ENCODE data around the gene ETFA.
A peak's percentile ranks its signal among the peaks of the same experiment; 100 is the strongest.

Gene ETFA

GRCh38 chr15:76340198-76340802, 29.0 kb upstream of the ETFA start:
- no peak for DNase-seq

GRCh38 chr15:76339305-76340197, 28.3 kb upstream of the ETFA start:
- no peak for DNase-seq

- DNase-seq, result peak in 1 of 2 experiments; percentile 46
Measured at GRCh38 chr15:76338486-76339304, 27.4 kb upstream of the ETFA start.

- DNase-seq, result peak; percentile 35 to 60
Measured at GRCh38 chr15:76337696-76338485, 26.6 kb upstream of the ETFA start.

GRCh38 chr15:76337059-76337695, 25.9 kb upstream of the ETFA start:
- peak; percentile 30 to 65 for DNase-seq

GRCh38 chr15:76336254-76337058, 25.2 kb upstream of the ETFA start, which contains the start of gene ISL2:
ISL2 (plus strand) TSS chr15:76336773; CDS start chr15:76336884, 111 bp downstream.
- DNase-seq, result peak; percentile 98

GRCh38 chr15:76335307-76336253, 24.3 kb upstream of the ETFA start:
- DNase-seq, result no peak

- DNase-seq, result no peak
Measured at GRCh38 chr15:76334438-76335306, 23.4 kb upstream of the ETFA start.

GRCh38 chr15:76333720-76334437, 22.6 kb upstream of the ETFA start:
- peak in 1 of 2 experiments; percentile 33 for DNase-seq

- DNase-seq, result no peak
Measured at GRCh38 chr15:76333309-76333708, 22.0 kb upstream of the ETFA start.

GRCh38 chr15:76332796-76333195, 21.5 kb upstream of the ETFA start:
- no peak for DNase-seq

- DNase-seq, result peak; percentile 59 to 79
Measured at GRCh38 chr15:76330080-76330680, 18.9 kb upstream of the ETFA start.

- no peak for DNase-seq
Measured at GRCh38 chr15:76328958-76329357, 17.7 kb upstream of the ETFA start.

GRCh38 chr15:76328106-76328696, 16.9 kb upstream of the ETFA start:
- DNase-seq, result peak; percentile 71 to 86

GRCh38 chr15:76327191-76328105, 16.2 kb upstream of the ETFA start:
- peak; percentile 30 to 70 for DNase-seq

GRCh38 chr15:76325704-76326103, 14.4 kb upstream of the ETFA start:
- DNase-seq, result no peak
